H1 (cell line): ENCODE measurements around the gene UBQLNL. TPM values are rescaled to one million over a fixed set of nuclear protein-coding genes. Genes with fewer than 3 reads are reported as not detected.

Source experiments
- CTCF ChIA-PET: fragments of 300-600 bp; sonication (Branson Sonifier 250); formaldehyde crosslinking; loops from one replicate; lab custom pipeline; 2021; ENCODE audit not compliant: partially characterized antibody; lab: Charles Lee
- POLR2A ChIA-PET: fragments of 300-600 bp; sonication (Branson Sonifier 250); formaldehyde crosslinking; loops from one replicate; lab custom pipeline; 2021; ENCODE audit warnings: inconsistent platforms; ENCODE audit not compliant: partially characterized antibody; lab: Charles Lee
- DNase-seq, 2 experiments: peaks; one replicate each; pipeline versions ENCODE4 v3.0.0 to v3.0.0-alpha.2; 2010 to 2022; ENCODE audit warnings: low spot score in 2 of 2, low read depth in 1 of 2, mixed read lengths in 1 of 2
- FAIRE-seq: peaks from 2 replicates; lab custom pipeline; 2011; peaks lifted over from hg19 to GRCh38; lab: Jason Lieb, UNC
- H2AFZ ChIP-seq: 2 replicates; pipeline ENCODE4 v1.8.1; 2012; ENCODE audit warnings: low read length, inconsistent platforms
- H2AK5ac ChIP-seq: 2 replicates; pipeline ENCODE4 v1.6.1; 2013; ENCODE audit warnings: low read depth, low read length
- H2BK120ac ChIP-seq: replicated peaks from 2 replicates; pipeline ENCODE3; 2013; ENCODE audit warnings: low read depth, low read length, inconsistent platforms
- H2BK12ac ChIP-seq: 2 replicates; pipeline ENCODE4 v1.6.1; 2013; ENCODE audit warnings: low read depth, low read length
- H2BK15ac ChIP-seq: 2 replicates; pipeline ENCODE4 v1.6.1; 2013; ENCODE audit warnings: low read length
- H2BK20ac ChIP-seq: 2 replicates; pipeline ENCODE4 v1.6.1; 2013; ENCODE audit warnings: low read length
- H2BK5ac ChIP-seq: 2 replicates; pipeline ENCODE4 v1.6.1; 2013; ENCODE audit warnings: low read depth, low read length
- H3K14ac ChIP-seq: 2 replicates; pipeline ENCODE4 v1.6.1; 2013; ENCODE audit warnings: inconsistent platforms; ENCODE audit not compliant: insufficient read length
- H3K18ac ChIP-seq: 2 replicates; pipeline ENCODE4 v1.6.1; 2013; ENCODE audit warnings: low read length; ENCODE audit errors: extremely low read depth
- H3K23ac ChIP-seq: 2 replicates; pipeline ENCODE4 v1.6.1; 2013; ENCODE audit warnings: inconsistent platforms; ENCODE audit not compliant: insufficient read length
- H3K23me2 ChIP-seq: 2 replicates; pipeline ENCODE4 v1.6.1; 2013; ENCODE audit warnings: low read depth, low read length
- H3K27ac ChIP-seq: 2 replicates; pipeline ENCODE4 v1.6.1; 2011; ENCODE audit warnings: low read depth, low read length, inconsistent platforms
- H3K27me3 ChIP-seq, 4 experiments: replicated peaks in 1 of 4; 1 replicate in 1 of 4; 2 replicates in 3 of 4; pipeline versions ENCODE4 v1.6.1 to v1.8.1; 2011 to 2013; ENCODE audit warnings: low read length in 3 of 4, mild to moderate bottlenecking in 3 of 4, inconsistent platforms in 2 of 4, mixed read lengths in 2 of 4, moderate library complexity in 1 of 4; ENCODE audit not compliant: control insufficient read depth in 3 of 4, insufficient read depth in 3 of 4; ENCODE audit errors: extremely low read depth in 1 of 4
- H3K36me3 ChIP-seq, 4 experiments: 2 replicates each; pipeline versions ENCODE4 v1.6.1 to v1.8.1; 2011 to 2013; ENCODE audit warnings: mild to moderate bottlenecking in 4 of 4, low read length in 3 of 4, moderate library complexity in 2 of 4, control low read depth in 1 of 4, inconsistent platforms in 1 of 4; ENCODE audit not compliant: insufficient read depth in 4 of 4, control insufficient read depth in 2 of 4
- H3K4ac ChIP-seq: replicated peaks from 2 replicates; pipeline ENCODE3; 2013; ENCODE audit warnings: low read length, low read depth, mixed read lengths, inconsistent platforms; ENCODE audit not compliant: insufficient read length
- H3K4me1 ChIP-seq, 4 experiments: replicated peaks in 1 of 4; 1 replicate in 1 of 4; 2 replicates in 3 of 4; pipeline versions ENCODE4 v1.6.1 to v1.8.1; 2011 to 2013; ENCODE audit warnings: low read length in 3 of 4, inconsistent platforms in 2 of 4, mixed read lengths in 1 of 4; ENCODE audit not compliant: insufficient read depth in 4 of 4, control insufficient read depth in 3 of 4
- H3K4me2 ChIP-seq, 2 experiments: 2 replicates each; pipeline versions ENCODE4 v1.6.1 to v1.8.1; 2011 to 2013; ENCODE audit warnings: low read depth in 2 of 2, low read length in 2 of 2, control low read depth in 1 of 2, inconsistent platforms in 1 of 2, mild to moderate bottlenecking in 1 of 2; ENCODE audit not compliant: insufficient read depth in 1 of 2
- H3K4me3 ChIP-seq, 4 experiments: fragments of 200-600, 300-600 bp in 1 of 4; sonication (generic), shearing (Covaris generic), sonication (Bioruptor Twin) in 1 of 4; 2 replicates each; pipeline versions ENCODE4 v1.5.1 to v1.8.1; 2011 to 2016; ENCODE audit warnings: low read length in 4 of 4, low read depth in 3 of 4, control low read depth in 2 of 4, inconsistent platforms in 2 of 4, mild to moderate bottlenecking in 2 of 4, mixed read lengths in 1 of 4, moderate library complexity in 1 of 4; ENCODE audit not compliant: insufficient read depth in 2 of 4; ENCODE audit errors: extremely low read depth in 1 of 4
- H3K56ac ChIP-seq: replicated peaks from 2 replicates; pipeline ENCODE3; 2013; ENCODE audit warnings: low read depth, mild to moderate bottlenecking, mixed read lengths, low read length, inconsistent platforms; ENCODE audit not compliant: insufficient read length
- H3K79me1 ChIP-seq: 2 replicates; pipeline ENCODE4 v1.6.1; 2013; ENCODE audit warnings: low read depth, low read length, control low read depth
- H3K79me2 ChIP-seq, 2 experiments: 2 replicates each; pipeline versions ENCODE4 v1.6.1 to v1.8.1; 2012 to 2013; ENCODE audit warnings: low read length in 2 of 2, mild to moderate bottlenecking in 2 of 2, inconsistent platforms in 1 of 2; ENCODE audit not compliant: insufficient read depth in 2 of 2, control insufficient read depth in 1 of 2
- H3K9ac ChIP-seq, 4 experiments: replicated peaks in 1 of 4; 1 replicate in 1 of 4; 2 replicates in 3 of 4; pipeline versions ENCODE4 v1.6.1 to v1.8.1; 2011 to 2013; ENCODE audit warnings: low read depth in 3 of 4, low read length in 3 of 4, control low read depth in 2 of 4, mild to moderate bottlenecking in 2 of 4, moderate library complexity in 2 of 4, inconsistent platforms in 1 of 4; ENCODE audit errors: extremely low read depth in 1 of 4
- H3K9me3 ChIP-seq, 2 experiments: 2 replicates each; pipeline versions ENCODE4 v1.6.1 to v1.8.1; 2012 to 2013; ENCODE audit warnings: mild to moderate bottlenecking in 2 of 2, moderate library complexity in 2 of 2, control low read depth in 1 of 2, inconsistent platforms in 1 of 2, low read depth in 1 of 2, low read length in 1 of 2, mixed read lengths in 1 of 2; ENCODE audit not compliant: insufficient read depth in 2 of 2
- H4K20me1 ChIP-seq, 2 experiments: replicated peaks in 1 of 2; 2 replicates each; pipeline versions ENCODE3 to v1.8.1; 2011 to 2013; ENCODE audit warnings: inconsistent platforms in 2 of 2, low read length in 2 of 2, mild to moderate bottlenecking in 1 of 2; ENCODE audit not compliant: insufficient read depth in 2 of 2, control insufficient read depth in 1 of 2
- H4K5ac ChIP-seq: 2 replicates; pipeline ENCODE4 v1.6.1; 2013; ENCODE audit warnings: low read length, low read depth, mixed read lengths, inconsistent platforms; ENCODE audit not compliant: insufficient read length
- H4K8ac ChIP-seq: 2 replicates; pipeline ENCODE4 v1.8.0; 2013; ENCODE audit warnings: mild to moderate bottlenecking, moderate library complexity, low read length, inconsistent platforms; ENCODE audit not compliant: insufficient read depth; ENCODE audit errors: extremely low read depth
- H4K91ac ChIP-seq: replicated peaks from 2 replicates; pipeline ENCODE3; 2013; ENCODE audit warnings: low read length, mixed read lengths, inconsistent platforms; ENCODE audit not compliant: insufficient read length
- BACH1 ChIP-seq: IDR thresholded peaks from 2 replicates; pipeline ENCODE4 v1.6.1; 2012; ENCODE audit warnings: low read length, improper control_type of control experiment
- CBX8 ChIP-seq: fragments of 300-800, 300-1000 bp; sonication (generic); IDR thresholded peaks from 2 replicates; pipeline ENCODE4 v1.7.1; 2016; ENCODE audit warnings: low read depth, low read length, borderline replicate concordance
- CREB1 ChIP-seq: IDR thresholded peaks from 2 replicates; pipeline ENCODE4 v1.6.1; 2012; ENCODE audit warnings: inconsistent platforms
- EP300 ChIP-seq, 2 experiments: IDR thresholded peaks; 1 replicate in 1 of 2; 2 replicates in 1 of 2; pipeline ENCODE4 v1.6.1; 2011 to 2012; ENCODE audit warnings: low read depth in 2 of 2, low read length in 2 of 2, mild to moderate bottlenecking in 2 of 2, borderline replicate concordance in 1 of 2, inconsistent platforms in 1 of 2, moderate library complexity in 1 of 2
- HDAC2 ChIP-seq, 2 experiments: fragments of 300-600 bp in 1 of 2; sonication (generic) in 1 of 2; IDR thresholded peaks; 2 replicates each; pipeline ENCODE4 v1.6.1; 2011 to 2012; ENCODE audit warnings: low read depth in 2 of 2, low read length in 2 of 2, mild to moderate bottlenecking in 2 of 2, moderate library complexity in 2 of 2, borderline replicate concordance in 1 of 2, inconsistent platforms in 1 of 2
- SRF ChIP-seq: IDR thresholded peaks from 2 replicates; pipeline ENCODE4 v1.6.1; 2011; ENCODE audit warnings: mild to moderate bottlenecking, low read depth, low read length, moderate library complexity
- TAF1 ChIP-seq: IDR thresholded peaks from 2 replicates; pipeline ENCODE4 v1.6.1; 2011; ENCODE audit warnings: mild to moderate bottlenecking, low read depth, low read length
- WGBS, 2 experiments: shearing (Covaris generic) in 1 of 2; methylation state at CpG; one replicate each; pipeline versions ENCODE4 v1.1.6 to v1.1.7; 2013 to 2015; ENCODE audit warnings: low lambda C conversion rate in 2 of 2, mixed read lengths in 2 of 2, inconsistent platforms in 1 of 2, low coverage in 1 of 2, missing lambda C conversion rate in 1 of 2; ENCODE audit not compliant: insufficient replicate concordance in 2 of 2, insufficient coverage in 1 of 2, insufficient read length in 1 of 2; ENCODE audit errors: extremely low coverage in 1 of 2, missing lambda C conversion rate in 1 of 2; 5-methylcytosine and 5-hydroxymethylcytosine counted together
- polyA plus RNA-seq, 7 experiments: library from polyadenylated mRNA; depleted of rRNA in 3 of 7; stranded (reverse) in 5 of 7; unstranded in 2 of 7; fragments of >200 nt in 5 of 7; fragments of 200-250 nt in 2 of 7; gene quantifications; 1 replicate in 5 of 7; 2 replicates in 1 of 7; 4 replicates in 1 of 7; pipeline versions ENCODE4 v1.2.1 to v1.2.3, GENCODE V29; 2011 to 2013; ENCODE audit warnings: missing spikeins in 2 of 7, mixed read lengths in 2 of 7
- total RNA-seq: library from RNA; stranded (reverse); fragmentation: NEBNext Ultra II Directional; extraction: Animal tissue kit (Norgen Biotek cat#: 25700); gene quantifications from 2 replicates; pipeline ENCODE4 v1.2.1, GENCODE V29; 2021

UBQLNL gene
- total and polyA plus RNA-seq, 2 of the 8 experiments (the other 6 are each of a cell fraction or from before 2014, with no cell fraction given), result 0.35 TPM; not detected in 1

- POLR2A ChIA-PET, result no interaction called here
- H3K79me1 ChIP-seq, result no peaks in the 10 kb centered on the region
- FAIRE-seq (no peak), DNase-seq (no peak)
- no peak overlapping the region for H2BK5ac ChIP-seq
- H3K23me2 ChIP-seq, result no peaks in the 10 kb centered on the region
- H3K18ac ChIP-seq, result no peak overlapping the region
- H3K4ac ChIP-seq, result no peak overlapping the region
- no peak overlapping the region for H4K5ac ChIP-seq
- H3K27ac ChIP-seq, result no peak overlapping the region
- 73% methylated on average over 3 of the region's 3 CpGs; no CpG with 5 or more reads in 1 of the 2 experiments for WGBS, 2 experiments
- TF ChIP-seq TAF1 (no peak), CBX8 (no peak), BACH1 (no peak), EP300 (IDR thresholded peaks at IDR 0.05; ENCODE audit: borderline replicate concordance in 1 of 2, low read depth in 2 of 2, low read length in 2 of 2) (no peak), SRF (no peak), CREB1 (no peak), HDAC2 (IDR thresholded peaks at IDR 0.05; ENCODE audit: borderline replicate concordance in 1 of 2, low read depth in 2 of 2, low read length in 2 of 2) (no peak)
- H3K4me1 ChIP-seq, result peaks cover 0 to 3% (median 0%) of the 10 kb centered on the region in 4 experiments; a peak in 1 of 7 replicates
- H3K4me2 ChIP-seq, result no peak overlapping the region
- H3K14ac ChIP-seq, result no peak overlapping the region
- no peaks in the 10 kb centered on the region for H3K36me3 ChIP-seq
- no peaks in the 10 kb centered on the region for H4K20me1 ChIP-seq
- H3K27me3 ChIP-seq, result no peaks in the 10 kb centered on the region; a peak in 1 of 7 replicates
- H3K23ac ChIP-seq, result no peak overlapping the region
- H2BK120ac ChIP-seq, result no peak overlapping the region
- H3K79me2 ChIP-seq, result no peaks in the 10 kb centered on the region
- H2BK20ac ChIP-seq, result no peak overlapping the region
- no peak overlapping the region for H4K91ac ChIP-seq
- no peak overlapping the region for H3K9ac ChIP-seq
- no peak overlapping the region for H3K56ac ChIP-seq
- CTCF ChIA-PET, result no interaction called here
- H2AFZ ChIP-seq, result no peak overlapping the region
- H3K4me3 ChIP-seq, result no peak overlapping the region
- H2BK12ac ChIP-seq, result no peak overlapping the region
- H4K8ac ChIP-seq, result no peak overlapping the region
- H2AK5ac ChIP-seq, result no peak overlapping the region
- no peak overlapping the region for H2BK15ac ChIP-seq
- no peaks in the 10 kb centered on the region for H3K9me3 ChIP-seq
These were observed 8.3 kb upstream of the UBQLNL start for GRCh38 chr11:5524756-5525155.
